GM04504 (cell line): ENCODE data around the gene GLRX3.
"Not testable (repeated sequence)": the region's sequence is repeated elsewhere in the genome, so short reads cannot be mapped to it uniquely, and the experiment has no call there.

ENCODE experiments used
- DNase-seq: peaks from one replicate; pipeline ENCODE4 v3.0.0-alpha.2; 2012; ENCODE audit warnings: low read depth

The GLRX3 gene

GRCh38 chr10:130136226-130137089 is at the start of gene GLRX3:
Gene GLRX3, plus strand, starts transcription at chr10:130136391. Its CDS starts 30 bp downstream, at chr10:130136421.
- DNase-seq: peak; percentile 61

GRCh38 chr10:130090565-130090964 is 45.6 kb upstream of the GLRX3 start:
- not testable (repeated sequence) for DNase-seq

GRCh38 chr10:130099344-130099743 is 36.8 kb upstream of the GLRX3 start:
- no peak for DNase-seq

- DNase-seq: no peak
These were observed 30.5 kb upstream of the GLRX3 start for GRCh38 chr10:130105724-130106123.

GRCh38 chr10:130108146-130108545 is 28.0 kb upstream of the GLRX3 start:
- DNase-seq: not testable (repeated sequence)

- DNase-seq: no peak
These were observed 27.1 kb upstream of the GLRX3 start for GRCh38 chr10:130108934-130109604.

GRCh38 chr10:130109796-130110245 is 26.4 kb upstream of the GLRX3 start:
- DNase-seq: peak; percentile 64

- DNase-seq: peak; percentile 95
These were observed 25.7 kb upstream of the GLRX3 start, which contains the start of gene C10orf143 for GRCh38 chr10:130110246-130111112. Gene C10orf143, minus strand, starts transcription at chr10:130110830. Its CDS starts 58 bp downstream, at chr10:130110772.

- peak; percentile 97 for DNase-seq
These were observed 24.9 kb upstream of the GLRX3 start for GRCh38 chr10:130111113-130111851.

- DNase-seq: no peak
These were observed 24.4 kb upstream of the GLRX3 start for GRCh38 chr10:130111852-130112180.

GRCh38 chr10:130112821-130113220 is 23.4 kb upstream of the GLRX3 start:
- DNase-seq: no peak

GRCh38 chr10:130116942-130117341 is 19.2 kb upstream of the GLRX3 start:
- not testable (repeated sequence) for DNase-seq

- not testable (repeated sequence) for DNase-seq
These were observed 18.7 kb upstream of the GLRX3 start for GRCh38 chr10:130117535-130117934.

- DNase-seq: no peak
These were observed 14.6 kb upstream of the GLRX3 start for GRCh38 chr10:130121486-130122079.

GRCh38 chr10:130127364-130128061 is 8.7 kb upstream of the GLRX3 start:
- peak; percentile 31 for DNase-seq

- no peak for DNase-seq
These were observed 8.0 kb upstream of the GLRX3 start for GRCh38 chr10:130128062-130128781.

- no peak for DNase-seq
These were observed 7.3 kb upstream of the GLRX3 start for GRCh38 chr10:130128922-130129321.

GRCh38 chr10:130135676-130136225 is 440 bp upstream of the GLRX3 start:
- DNase-seq: no peak

- no peak for DNase-seq
These were observed 878 bp downstream of the GLRX3 start for GRCh38 chr10:130137090-130137448.
